ENCODE results near the gene UTP20.
A peak's percentile ranks its signal among the peaks of the same experiment; 100 is the strongest.
"Not testable (repeated sequence)": the region's sequence is repeated elsewhere in the genome, so short reads cannot be mapped to it uniquely, and the experiment has no call there.

Gene UTP20

GRCh38 chr12:101327051-101327450 is 47.1 kb downstream of the UTP20 start:
- DNase-seq (ENCODE audit: low read depth in 3 of 3) = no peak

GRCh38 chr12:101327546-101327945 is 47.6 kb downstream of the UTP20 start:
- DNase-seq (ENCODE audit: low read depth in 3 of 3) = no peak

- DNase-seq (ENCODE audit: low read depth in 3 of 3) = no peak
Observed at GRCh38 chr12:101328917-101329316, 49.0 kb downstream of the UTP20 start.

GRCh38 chr12:101330631-101331030 is 50.7 kb downstream of the UTP20 start:
- DNase-seq (ENCODE audit: low read depth in 3 of 3) = no peak

GRCh38 chr12:101336437-101336836 is 56.5 kb downstream of the UTP20 start:
- no peak for DNase-seq (ENCODE audit: low read depth in 3 of 3)

GRCh38 chr12:101338087-101338486 is 58.2 kb downstream of the UTP20 start:
- DNase-seq (ENCODE audit: low read depth in 3 of 3) = no peak

- no peak for DNase-seq (ENCODE audit: low read depth in 3 of 3)
Observed at GRCh38 chr12:101343893-101344292, 64.0 kb downstream of the UTP20 start.

- DNase-seq (ENCODE audit: low read depth in 3 of 3) = no peak
Observed at GRCh38 chr12:101351682-101352081, 71.8 kb downstream of the UTP20 start.

- no peak for DNase-seq (ENCODE audit: low read depth in 3 of 3)
Observed at GRCh38 chr12:101356794-101357193, 76.9 kb downstream of the UTP20 start.

GRCh38 chr12:101361455-101361854 is 81.5 kb downstream of the UTP20 start:
- DNase-seq (ENCODE audit: low read depth in 3 of 3) = no peak

GRCh38 chr12:101368016-101368415 is 88.1 kb downstream of the UTP20 start:
- no peak for DNase-seq (ENCODE audit: low read depth in 3 of 3)

GRCh38 chr12:101372431-101372830 is 92.5 kb downstream of the UTP20 start:
- no peak for DNase-seq (ENCODE audit: low read depth in 3 of 3)

- no peak for DNase-seq (ENCODE audit: low read depth in 3 of 3)
Observed at GRCh38 chr12:101375573-101375972, 95.7 kb downstream of the UTP20 start.

- DNase-seq (ENCODE audit: low read depth in 3 of 3) = no peak
Observed at GRCh38 chr12:101379149-101379548, 99.2 kb downstream of the UTP20 start.

- DNase-seq (ENCODE audit: low read depth in 3 of 3) = not testable (repeated sequence)
Observed at GRCh38 chr12:101391181-101391580, 111.3 kb downstream of the UTP20 start.

- DNase-seq (ENCODE audit: low read depth in 3 of 3) = peak in 1 of 3 donors; percentile 7
Observed at GRCh38 chr12:101407049-101407435, 127.1 kb downstream of the UTP20 start.

GRCh38 chr12:101407436-101408345 is 127.8 kb downstream of the UTP20 start, which contains the start of gene ARL1:
TSS of gene ARL1 (minus strand) at chr12:101407772. CDS start at chr12:101407645, 127 bp downstream.
- DNase-seq (ENCODE audit: low read depth in 3 of 3) = peak; percentile 67 to 76 (median 70)

GRCh38 chr12:101410169-101410568 is 130.3 kb downstream of the UTP20 start:
- DNase-seq (ENCODE audit: low read depth in 3 of 3) = not testable (repeated sequence)

- DNase-seq (ENCODE audit: low read depth in 3 of 3) = peak in 1 of 3 donors; percentile 22
Observed at GRCh38 chr12:101414533-101415119, 134.7 kb downstream of the UTP20 start.

GRCh38 chr12:101415228-101415627 is 135.3 kb downstream of the UTP20 start:
- DNase-seq (ENCODE audit: low read depth in 3 of 3) = no peak

GRCh38 chr12:101422066-101422465 is 142.2 kb downstream of the UTP20 start:
- not testable (repeated sequence) for DNase-seq (ENCODE audit: low read depth in 3 of 3)

- no peak for DNase-seq (ENCODE audit: low read depth in 3 of 3)
Observed at GRCh38 chr12:101424620-101425019, 144.7 kb downstream of the UTP20 start.

- DNase-seq (ENCODE audit: low read depth in 3 of 3) = no peak
Observed at GRCh38 chr12:101430456-101430855, 150.6 kb downstream of the UTP20 start.

Data from stimulated activated CD4-positive, alpha-beta T cell treated with anti-CD3 and anti-CD28 coated beads, TNF-alpha, amount 100 ng/mL, for 48 hours (primary cell).